Measurements from ENCODE around the gene TOX3. TPM values are rescaled to one million over a fixed set of nuclear protein-coding genes. Genes with fewer than 3 reads are reported as not detected.
A peak's percentile ranks its signal among the peaks of the same experiment; 100 is the strongest.

Gene TOX3
- total RNA-seq, 1 experiment from 2014 or later: 20.2 TPM

DNA sequence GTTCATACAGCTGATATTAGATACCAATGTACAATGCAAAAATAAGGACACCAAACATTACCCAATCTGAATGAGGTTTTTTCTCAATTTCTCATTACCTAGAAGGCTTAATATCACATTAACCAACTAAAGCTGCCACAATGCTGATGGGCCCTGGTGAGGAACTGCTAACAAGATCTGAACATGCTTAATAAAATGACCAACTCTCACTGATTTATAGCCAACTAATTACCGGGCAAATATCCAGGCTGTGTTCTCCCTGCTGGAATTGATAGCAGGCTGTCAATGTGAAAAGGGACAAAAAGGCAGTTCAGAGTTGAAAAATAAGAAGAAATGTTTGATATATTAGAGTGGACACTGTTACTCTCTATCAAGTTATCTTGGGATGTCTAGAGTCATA lies 124.6 kb downstream of the TOX3 start (continued):
- TF ChIP-seq ATF3 (CRISPR knock-in tag; conservative IDR thresholded peaks at IDR 0.05): no peak
- TF ChIP-seq HMGA2 (CRISPR knock-in tag; IDR thresholded peaks at IDR 0.05): no peak
- TF ChIP-seq ZNF138 (CRISPR knock-in tag; conservative IDR thresholded peaks at IDR 0.05): no peak

DNA sequence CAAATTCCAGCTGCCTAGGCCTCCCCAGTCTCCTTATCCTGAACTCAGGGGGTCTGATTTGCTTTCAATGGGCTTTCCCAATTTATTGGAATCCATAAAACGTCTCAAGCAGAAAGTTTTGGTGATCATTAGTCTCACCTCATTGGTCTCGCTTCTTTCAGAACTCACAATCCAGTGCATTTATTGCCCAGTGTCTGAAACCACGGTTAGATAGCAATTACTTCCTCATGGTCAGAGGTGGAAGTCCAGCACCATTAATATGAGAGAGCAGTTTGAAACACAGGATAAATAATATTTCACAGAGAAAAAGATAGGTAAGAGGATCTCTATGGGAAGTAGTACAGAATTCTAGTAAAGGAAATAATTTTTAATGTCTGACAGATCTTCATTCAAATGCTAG lies 128.7 kb downstream of the TOX3 start:
- Mint-ChIP-seq H3K27ac (no peak overlapping the region), H3K27me3 (ENCODE audit: low read depth) (no peaks in the 10 kb centered on the region), H3K36me3 (peaks cover 28% of the 10 kb centered on the region), H3K9me3 (peaks cover 44% of the 10 kb centered on the region), H3K4me3 (no peak overlapping the region), H3K4me1 (no peaks in the 10 kb centered on the region)
- ChIA-PET CTCF (no interaction called here), POLR2A (no interaction called here)
- DNase-seq (ENCODE audit: low spot score) (no peak), ATAC-seq (no peak)
- no peak for TF ChIP-seq RELA (CRISPR knock-in tag; IDR thresholded peaks at IDR 0.05; ENCODE audit: borderline replicate concordance)
- no peak for TF ChIP-seq ZNF232 (CRISPR knock-in tag; IDR thresholded peaks at IDR 0.05)
- TF ChIP-seq, protein P1, sequence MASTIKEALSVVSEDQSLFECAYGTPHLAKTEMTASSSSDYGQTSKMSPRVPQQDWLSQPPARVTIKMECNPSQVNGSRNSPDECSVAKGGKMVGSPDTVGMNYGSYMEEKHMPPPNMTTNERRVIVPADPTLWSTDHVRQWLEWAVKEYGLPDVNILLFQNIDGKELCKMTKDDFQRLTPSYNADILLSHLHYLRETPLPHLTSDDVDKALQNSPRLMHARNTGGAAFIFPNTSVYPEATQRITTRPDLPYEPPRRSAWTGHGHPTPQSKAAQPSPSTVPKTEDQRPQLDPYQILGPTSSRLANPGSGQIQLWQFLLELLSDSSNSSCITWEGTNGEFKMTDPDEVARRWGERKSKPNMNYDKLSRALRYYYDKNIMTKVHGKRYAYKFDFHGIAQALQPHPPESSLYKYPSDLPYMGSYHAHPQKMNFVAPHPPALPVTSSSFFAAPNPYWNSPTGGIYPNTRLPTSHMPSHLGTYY (CRISPR knock-in tag; IDR thresholded peaks at IDR 0.05): no peak
- TF ChIP-seq MXD4 (CRISPR knock-in tag; IDR thresholded peaks at IDR 0.05; ENCODE audit: borderline replicate concordance): no peak
- TF ChIP-seq FOXP1 (CRISPR knock-in tag; IDR thresholded peaks at IDR 0.05; ENCODE audit: borderline replicate concordance): no peak
- TF ChIP-seq SOX15 (CRISPR knock-in tag; IDR thresholded peaks at IDR 0.05): no peak
- TF ChIP-seq NR3C1 (CRISPR knock-in tag; conservative IDR thresholded peaks at IDR 0.05; ENCODE audit: low read depth): no peak
- TF ChIP-seq, protein P2, sequence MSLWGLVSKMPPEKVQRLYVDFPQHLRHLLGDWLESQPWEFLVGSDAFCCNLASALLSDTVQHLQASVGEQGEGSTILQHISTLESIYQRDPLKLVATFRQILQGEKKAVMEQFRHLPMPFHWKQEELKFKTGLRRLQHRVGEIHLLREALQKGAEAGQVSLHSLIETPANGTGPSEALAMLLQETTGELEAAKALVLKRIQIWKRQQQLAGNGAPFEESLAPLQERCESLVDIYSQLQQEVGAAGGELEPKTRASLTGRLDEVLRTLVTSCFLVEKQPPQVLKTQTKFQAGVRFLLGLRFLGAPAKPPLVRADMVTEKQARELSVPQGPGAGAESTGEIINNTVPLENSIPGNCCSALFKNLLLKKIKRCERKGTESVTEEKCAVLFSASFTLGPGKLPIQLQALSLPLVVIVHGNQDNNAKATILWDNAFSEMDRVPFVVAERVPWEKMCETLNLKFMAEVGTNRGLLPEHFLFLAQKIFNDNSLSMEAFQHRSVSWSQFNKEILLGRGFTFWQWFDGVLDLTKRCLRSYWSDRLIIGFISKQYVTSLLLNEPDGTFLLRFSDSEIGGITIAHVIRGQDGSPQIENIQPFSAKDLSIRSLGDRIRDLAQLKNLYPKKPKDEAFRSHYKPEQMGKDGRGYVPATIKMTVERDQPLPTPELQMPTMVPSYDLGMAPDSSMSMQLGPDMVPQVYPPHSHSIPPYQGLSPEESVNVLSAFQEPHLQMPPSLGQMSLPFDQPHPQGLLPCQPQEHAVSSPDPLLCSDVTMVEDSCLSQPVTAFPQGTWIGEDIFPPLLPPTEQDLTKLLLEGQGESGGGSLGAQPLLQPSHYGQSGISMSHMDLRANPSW (CRISPR knock-in tag; conservative IDR thresholded peaks at IDR 0.05; ENCODE audit: low read depth): no peak
- no peak for TF ChIP-seq OVOL2 (CRISPR knock-in tag; IDR thresholded peaks at IDR 0.05; ENCODE audit: borderline replicate concordance)

DNA sequence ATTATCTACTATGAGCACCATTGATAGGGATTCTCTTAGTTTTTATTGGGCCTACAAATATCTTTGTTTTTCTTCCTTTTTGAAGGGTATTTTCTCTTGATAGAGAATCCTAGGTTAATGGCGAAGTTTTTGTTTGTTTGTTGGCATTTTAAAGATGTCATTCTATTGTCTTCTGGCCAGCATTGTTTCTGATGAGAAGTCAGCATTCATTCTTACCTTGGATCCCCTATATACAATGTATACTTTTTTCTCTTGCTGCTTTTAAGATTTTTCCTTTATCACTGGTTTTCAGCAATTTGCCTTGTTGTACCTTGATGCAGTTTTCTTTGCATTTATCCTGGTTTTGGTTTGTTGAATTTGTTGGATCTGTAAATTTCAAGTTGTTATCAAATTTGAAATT lies 130.1 kb downstream of the TOX3 start:
- TF ChIP-seq USF2 (CRISPR knock-in tag; IDR thresholded peaks at IDR 0.05): no peak
- TF ChIP-seq ETV6 (CRISPR knock-in tag; IDR thresholded peaks at IDR 0.05): no peak
- peak; percentile 92 for TF ChIP-seq ZNF317 (CRISPR knock-in tag; IDR thresholded peaks at IDR 0.05; ENCODE audit: borderline replicate concordance, low read depth)
- ATAC-seq: no peak
- CTCF ChIA-PET: no interaction called here
- Mint-ChIP-seq H3K27me3 (ENCODE audit: low read depth) (no peaks in the 10 kb centered on the region), H3K9me3 (peaks cover 47% of the 10 kb centered on the region), H3K4me3 (no peak overlapping the region), H3K4me1 (no peaks in the 10 kb centered on the region), H3K27ac (no peak overlapping the region), H3K36me3 (peaks cover 28% of the 10 kb centered on the region)
- DNase-seq (ENCODE audit: low spot score): no peak
- POLR2A ChIA-PET: no interaction called here

DNA sequence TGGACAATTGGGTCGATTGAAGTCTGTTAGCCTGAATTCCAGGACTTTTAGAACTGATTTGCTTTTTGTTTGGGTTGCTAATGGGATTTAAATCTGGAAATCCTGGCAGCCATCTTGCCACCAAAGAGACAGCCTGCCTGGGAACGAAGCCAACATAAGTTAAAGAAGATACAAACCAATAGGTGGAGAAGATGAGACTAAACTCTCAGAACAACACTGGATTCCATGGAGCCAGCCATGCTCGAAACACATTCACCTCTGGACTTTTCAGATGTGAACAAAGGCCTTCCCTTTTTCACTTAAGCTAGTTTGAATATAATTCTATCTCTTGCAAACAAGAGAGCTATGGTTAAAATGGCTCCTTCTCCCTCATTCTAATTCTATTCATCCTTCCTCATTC lies 135.9 kb downstream of the TOX3 start:
- TF ChIP-seq NR3C1 (CRISPR knock-in tag; conservative IDR thresholded peaks at IDR 0.05; ENCODE audit: low read depth) (no peak), OVOL2 (CRISPR knock-in tag; IDR thresholded peaks at IDR 0.05; ENCODE audit: borderline replicate concordance) (no peak), USF2 (CRISPR knock-in tag; IDR thresholded peaks at IDR 0.05) (no peak), ATF2 (CRISPR knock-in tag; IDR thresholded peaks at IDR 0.05; ENCODE audit: borderline replicate concordance, low read depth) (no peak), E2F5 (CRISPR knock-in tag; IDR thresholded peaks at IDR 0.05) (no peak), E2F1 (CRISPR knock-in tag; IDR thresholded peaks at IDR 0.05) (no peak), NFE2L1 (CRISPR knock-in tag; IDR thresholded peaks at IDR 0.05) (no peak)
- H3K4me1 Mint-ChIP-seq: peaks cover 4% of the 10 kb centered on the region; the same call in 1 of the 2 replicates
- ATAC-seq (no peak), DNase-seq (ENCODE audit: low spot score) (no peak)
- no peak overlapping the region for H3K4me3 Mint-ChIP-seq
- ChIA-PET POLR2A (no interaction called here), CTCF (no interaction called here)
- H3K27me3 Mint-ChIP-seq (ENCODE audit: low read depth): no peaks in the 10 kb centered on the region
- H3K36me3 Mint-ChIP-seq: peaks cover 7% of the 10 kb centered on the region
- H3K27ac Mint-ChIP-seq: no peak overlapping the region
- H3K9me3 Mint-ChIP-seq: peaks cover 27% of the 10 kb centered on the region

All from WTC11 (cell line).